Activated naive CD4-positive, alpha-beta T cell treated with anti-CD3 and anti-CD28 coated beads, Interleukin-2, amount 50 U/mL, for 24 hours (primary cell): ENCODE data around the gene BTD.

ENCODE experiments used
- H3K27ac Mint-ChIP-seq: one replicate; pipeline ENCODE4 v1.8.0; 2021; ENCODE audit warnings: mild to moderate bottlenecking, mixed read lengths
- H3K27me3 Mint-ChIP-seq: one replicate; pipeline ENCODE4 v1.8.0; 2021; ENCODE audit warnings: mixed read lengths
- H3K36me3 Mint-ChIP-seq: one replicate; pipeline ENCODE4 v1.8.0; 2021; ENCODE audit warnings: mixed read lengths
- H3K4me1 Mint-ChIP-seq: one replicate; pipeline ENCODE4 v1.8.0; 2021; ENCODE audit warnings: mixed read lengths
- H3K4me3 Mint-ChIP-seq: one replicate; pipeline ENCODE4 v1.8.0; 2021; ENCODE audit warnings: mild to moderate bottlenecking, mixed read lengths
- H3K9me3 Mint-ChIP-seq: one replicate; pipeline ENCODE4 v1.8.0; 2021; ENCODE audit warnings: mixed read lengths

BTD gene

GRCh38 chr3:15638193-15638890, 36.8 kb downstream of the BTD start:
- Mint-ChIP-seq H3K27ac (no peak overlapping the region), H3K36me3 (peaks cover 14% of the 10 kb centered on the region), H3K27me3 (no peaks in the 10 kb centered on the region), H3K9me3 (no peaks in the 10 kb centered on the region), H3K4me3 (no peak overlapping the region), H3K4me1 (peaks cover 32% of the 10 kb centered on the region)

- H3K4me3 Mint-ChIP-seq: no peak overlapping the region
- H3K27ac Mint-ChIP-seq: no peak overlapping the region
- peaks cover 14% of the 10 kb centered on the region for H3K36me3 Mint-ChIP-seq
- H3K9me3 Mint-ChIP-seq: no peaks in the 10 kb centered on the region
- H3K4me1 Mint-ChIP-seq: peaks cover 32% of the 10 kb centered on the region
- no peaks in the 10 kb centered on the region for H3K27me3 Mint-ChIP-seq
Observed at GRCh38 chr3:15638891-15639262, 37.3 kb downstream of the BTD start.

GRCh38 chr3:15645246-15645645, 43.7 kb downstream of the BTD start:
- no peak overlapping the region for H3K27ac Mint-ChIP-seq
- H3K36me3 Mint-ChIP-seq: peaks cover 14% of the 10 kb centered on the region
- no peaks in the 10 kb centered on the region for H3K9me3 Mint-ChIP-seq
- H3K27me3 Mint-ChIP-seq: peaks cover under 1% of the 10 kb centered on the region
- H3K4me1 Mint-ChIP-seq: peaks cover 55% of the 10 kb centered on the region
- no peak overlapping the region for H3K4me3 Mint-ChIP-seq

- peaks cover 59% of the 10 kb centered on the region for H3K4me1 Mint-ChIP-seq
- no peaks in the 10 kb centered on the region for H3K9me3 Mint-ChIP-seq
- H3K27me3 Mint-ChIP-seq: peaks cover 3% of the 10 kb centered on the region
- H3K36me3 Mint-ChIP-seq: peaks cover 14% of the 10 kb centered on the region
- H3K27ac Mint-ChIP-seq: no peak overlapping the region
- no peak overlapping the region for H3K4me3 Mint-ChIP-seq
Observed at GRCh38 chr3:15645740-15646501, 44.4 kb downstream of the BTD start.

- no peaks in the 10 kb centered on the region for H3K9me3 Mint-ChIP-seq
- H3K36me3 Mint-ChIP-seq: peaks cover 8% of the 10 kb centered on the region
- peaks cover 8% of the 10 kb centered on the region for H3K27me3 Mint-ChIP-seq
- peak overlapping the region; percentile 65 for H3K4me3 Mint-ChIP-seq
- H3K27ac Mint-ChIP-seq: peak overlapping the region; percentile 84
- H3K4me1 Mint-ChIP-seq: peaks cover 59% of the 10 kb centered on the region
Observed at GRCh38 chr3:15646851-15647511, 45.4 kb downstream of the BTD start.

- Mint-ChIP-seq H3K9me3 (no peaks in the 10 kb centered on the region), H3K27me3 (peaks cover 8% of the 10 kb centered on the region), H3K4me3 (peak overlapping the region; percentile 65), H3K36me3 (peaks cover 5% of the 10 kb centered on the region), H3K27ac (peak overlapping the region; percentile 84), H3K4me1 (peaks cover 58% of the 10 kb centered on the region)
Observed at GRCh38 chr3:15647611-15648167, 46.1 kb downstream of the BTD start.

- peaks cover 58% of the 10 kb centered on the region for H3K4me1 Mint-ChIP-seq
- peaks cover 8% of the 10 kb centered on the region for H3K27me3 Mint-ChIP-seq
- H3K27ac Mint-ChIP-seq: peak overlapping the region; percentile 53
- H3K4me3 Mint-ChIP-seq: peak overlapping the region; percentile 20
- no peaks in the 10 kb centered on the region for H3K9me3 Mint-ChIP-seq
- peaks cover 4% of the 10 kb centered on the region for H3K36me3 Mint-ChIP-seq
Observed at GRCh38 chr3:15649341-15649740, 47.8 kb downstream of the BTD start.

- Mint-ChIP-seq H3K27ac (no peak overlapping the region), H3K9me3 (no peaks in the 10 kb centered on the region), H3K36me3 (peaks cover 5% of the 10 kb centered on the region), H3K4me3 (peak overlapping the region; percentile 20), H3K27me3 (peaks cover 8% of the 10 kb centered on the region), H3K4me1 (peaks cover 58% of the 10 kb centered on the region)
Observed at GRCh38 chr3:15649858-15650257, 48.3 kb downstream of the BTD start.

GRCh38 chr3:15651396-15651795, 49.9 kb downstream of the BTD start:
- Mint-ChIP-seq H3K36me3 (peaks cover 10% of the 10 kb centered on the region), H3K9me3 (peaks cover 4% of the 10 kb centered on the region), H3K27me3 (peaks cover 8% of the 10 kb centered on the region), H3K4me1 (peaks cover 49% of the 10 kb centered on the region), H3K4me3 (no peak overlapping the region), H3K27ac (no peak overlapping the region)

- Mint-ChIP-seq H3K4me3 (no peak overlapping the region), H3K9me3 (peaks cover 5% of the 10 kb centered on the region), H3K27me3 (peaks cover 8% of the 10 kb centered on the region), H3K36me3 (peaks cover 14% of the 10 kb centered on the region), H3K4me1 (peaks cover 30% of the 10 kb centered on the region), H3K27ac (no peak overlapping the region)
Observed at GRCh38 chr3:15653321-15653720, 51.8 kb downstream of the BTD start.

GRCh38 chr3:15654127-15654526, 52.6 kb downstream of the BTD start:
- Mint-ChIP-seq H3K4me1 (peaks cover 22% of the 10 kb centered on the region), H3K9me3 (peaks cover 11% of the 10 kb centered on the region), H3K27ac (no peak overlapping the region), H3K36me3 (peaks cover 20% of the 10 kb centered on the region), H3K4me3 (no peak overlapping the region), H3K27me3 (peaks cover 8% of the 10 kb centered on the region)

GRCh38 chr3:15654891-15655290, 53.3 kb downstream of the BTD start:
- peaks cover 20% of the 10 kb centered on the region for H3K36me3 Mint-ChIP-seq
- no peak overlapping the region for H3K27ac Mint-ChIP-seq
- H3K4me3 Mint-ChIP-seq: no peak overlapping the region
- H3K4me1 Mint-ChIP-seq: peaks cover 21% of the 10 kb centered on the region
- H3K9me3 Mint-ChIP-seq: peaks cover 11% of the 10 kb centered on the region
- H3K27me3 Mint-ChIP-seq: peaks cover 8% of the 10 kb centered on the region

GRCh38 chr3:15656342-15656741, 54.8 kb downstream of the BTD start:
- peaks cover 3% of the 10 kb centered on the region for H3K27me3 Mint-ChIP-seq

GRCh38 chr3:15657016-15657415, 55.5 kb downstream of the BTD start:
- Mint-ChIP-seq H3K27me3 (peaks cover 3% of the 10 kb centered on the region), H3K4me3 (no peak overlapping the region), H3K9me3 (peaks cover 11% of the 10 kb centered on the region), H3K27ac (no peak overlapping the region), H3K4me1 (peaks cover 15% of the 10 kb centered on the region), H3K36me3 (peaks cover 22% of the 10 kb centered on the region)

More at GRCh38 chr3:15656342-15656741, 54.8 kb downstream of the BTD start:
- Mint-ChIP-seq H3K9me3 (peaks cover 11% of the 10 kb centered on the region), H3K27ac (no peak overlapping the region), H3K4me3 (no peak overlapping the region), H3K36me3 (peaks cover 20% of the 10 kb centered on the region), H3K4me1 (peaks cover 19% of the 10 kb centered on the region)

GRCh38 chr3:15659254-15659975, 57.9 kb downstream of the BTD start:
- H3K4me3 Mint-ChIP-seq: no peak overlapping the region
- no peak overlapping the region for H3K27ac Mint-ChIP-seq
- H3K36me3 Mint-ChIP-seq: peaks cover 25% of the 10 kb centered on the region
- peaks cover 18% of the 10 kb centered on the region for H3K9me3 Mint-ChIP-seq
- H3K4me1 Mint-ChIP-seq: peaks cover 15% of the 10 kb centered on the region
- peaks cover 3% of the 10 kb centered on the region for H3K27me3 Mint-ChIP-seq
